Measurements from ENCODE around the gene OPN1SW.
A peak's percentile ranks its signal among the peaks of the same experiment; 100 is the strongest.

OPN1SW gene

GRCh38 chr7:128792471-128793180, 17.0 kb upstream of the OPN1SW start:
- no peak for DNase-seq

DNA sequence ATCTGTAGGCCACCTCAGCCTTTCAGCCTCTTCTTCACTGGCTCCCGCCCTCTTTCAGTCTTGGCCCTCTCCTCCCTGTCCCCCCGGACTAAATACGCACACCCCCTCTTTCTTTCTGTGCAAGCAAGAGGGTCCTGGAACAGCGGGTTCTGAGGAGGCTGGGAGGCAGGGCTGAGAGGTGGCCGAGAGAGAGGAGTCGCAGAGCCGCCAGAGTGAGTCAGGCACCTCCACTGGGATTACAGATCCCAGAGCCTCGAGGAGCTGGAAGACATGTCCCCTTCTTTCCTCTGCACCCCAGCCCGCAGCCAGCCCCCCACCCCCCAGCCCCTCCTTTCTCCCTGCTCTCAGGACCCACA, 16.4 kb upstream of the OPN1SW start:
- no peak for DNase-seq

DNA sequence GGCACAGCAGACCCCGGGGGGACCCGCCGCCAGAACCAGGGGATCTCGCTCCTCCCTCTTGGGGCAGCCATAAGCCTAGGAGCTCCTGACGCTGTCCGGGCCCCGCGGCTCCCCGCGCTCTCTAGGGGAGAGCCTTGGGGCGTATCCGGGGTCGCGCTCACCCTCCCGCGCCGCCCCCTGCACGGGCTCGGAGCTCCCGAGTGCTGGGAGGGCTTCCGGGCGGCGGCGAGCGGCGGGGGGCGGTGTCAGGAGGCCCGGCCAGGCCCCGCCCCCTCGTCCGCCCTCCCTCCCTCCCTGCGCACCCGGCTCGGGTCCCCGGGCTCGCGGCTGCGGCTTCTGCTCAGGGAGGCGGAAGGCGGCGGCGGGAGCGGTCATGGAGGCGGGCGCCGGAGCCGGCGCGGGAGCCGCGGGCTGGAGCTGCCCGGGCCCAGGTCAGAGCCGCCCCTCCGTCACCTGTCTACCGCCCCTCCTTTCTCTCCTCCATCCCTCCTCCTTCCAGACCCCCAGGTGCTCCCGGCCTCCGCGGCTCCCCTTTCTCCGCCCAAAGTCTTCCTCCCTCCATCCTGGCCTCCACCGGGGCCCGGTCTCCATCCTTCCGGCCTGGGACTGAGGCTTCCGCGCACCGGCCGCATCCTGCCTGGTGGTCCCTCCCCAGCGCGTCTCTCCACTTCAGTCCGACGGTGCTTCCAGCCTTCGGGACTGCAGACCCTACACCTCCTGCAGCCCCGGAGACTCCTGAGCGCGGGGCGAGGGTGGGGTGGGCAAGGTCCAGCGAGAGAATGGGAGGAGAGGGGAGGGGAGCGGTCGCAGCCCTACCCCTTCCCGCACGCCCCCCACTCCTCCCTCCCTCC, 15.8 kb upstream of the OPN1SW start, which contains the start of gene CCDC136:
Gene CCDC136, plus strand, starts transcription at position 848 of the 851 bp plus-strand sequence. CDS start 444 bp downstream, outside the sequence.
- peak in 1 of 2 experiments; percentile 24 for DNase-seq

DNA sequence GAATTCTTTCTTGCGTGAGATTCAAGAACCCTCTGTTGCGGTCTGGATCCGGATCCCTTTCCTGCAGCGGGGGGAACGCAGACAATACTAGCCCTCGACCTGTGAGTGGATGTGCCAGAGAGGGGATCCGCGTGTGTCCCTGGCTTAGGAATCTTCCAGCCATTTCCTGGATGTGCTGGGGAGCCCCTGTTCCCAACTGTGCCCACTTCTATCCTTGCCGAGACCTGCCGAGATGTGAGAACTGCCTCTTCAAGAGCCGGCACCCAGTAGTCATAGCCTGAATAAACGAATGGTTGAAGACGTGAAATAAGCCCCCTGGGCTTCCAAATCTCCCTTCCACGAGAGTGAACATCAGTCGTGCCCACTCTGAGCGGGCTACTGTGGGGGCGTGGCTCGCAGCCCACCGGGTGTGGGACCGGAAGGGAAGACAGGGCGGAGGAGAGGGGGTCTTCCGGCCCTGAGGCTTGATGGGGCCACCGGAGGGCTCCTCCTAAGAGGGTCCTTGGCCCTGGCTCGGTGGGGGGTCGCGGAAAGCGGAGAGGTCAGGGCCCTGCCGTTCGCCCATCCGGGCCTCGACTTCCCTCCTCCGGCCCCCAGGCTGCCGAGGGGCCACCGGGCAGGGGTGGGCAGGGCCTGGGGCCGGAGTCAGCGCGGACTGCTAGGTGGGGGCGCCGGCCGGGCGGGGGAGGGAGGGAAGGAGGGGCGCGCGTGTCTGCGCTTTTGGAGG, 14.9 kb upstream of the OPN1SW start:
- DNase-seq, result no peak

- DNase-seq, result no peak
Measured at GRCh38 chr7:128788446-128789412, 13.1 kb upstream of the OPN1SW start.

DNA sequence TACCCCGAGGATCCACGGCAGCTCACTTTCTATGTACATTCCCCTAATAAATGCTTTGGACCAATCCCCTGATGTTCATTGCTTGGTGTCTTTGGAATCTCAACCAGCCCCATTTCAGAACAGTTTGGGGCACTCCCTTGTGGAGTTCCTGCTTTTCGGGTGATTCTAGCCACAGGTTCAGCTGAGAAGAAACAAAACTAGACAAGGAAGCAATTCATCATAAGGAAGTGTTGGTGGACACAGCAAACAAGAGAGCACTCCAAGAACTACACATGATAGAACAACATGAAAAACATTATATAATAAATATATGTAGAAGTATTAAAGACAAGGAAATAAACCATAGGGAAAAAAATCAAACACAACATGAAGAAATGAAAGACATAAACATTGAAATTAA, 10.1 kb upstream of the OPN1SW start:
- no peak for DNase-seq

DNA sequence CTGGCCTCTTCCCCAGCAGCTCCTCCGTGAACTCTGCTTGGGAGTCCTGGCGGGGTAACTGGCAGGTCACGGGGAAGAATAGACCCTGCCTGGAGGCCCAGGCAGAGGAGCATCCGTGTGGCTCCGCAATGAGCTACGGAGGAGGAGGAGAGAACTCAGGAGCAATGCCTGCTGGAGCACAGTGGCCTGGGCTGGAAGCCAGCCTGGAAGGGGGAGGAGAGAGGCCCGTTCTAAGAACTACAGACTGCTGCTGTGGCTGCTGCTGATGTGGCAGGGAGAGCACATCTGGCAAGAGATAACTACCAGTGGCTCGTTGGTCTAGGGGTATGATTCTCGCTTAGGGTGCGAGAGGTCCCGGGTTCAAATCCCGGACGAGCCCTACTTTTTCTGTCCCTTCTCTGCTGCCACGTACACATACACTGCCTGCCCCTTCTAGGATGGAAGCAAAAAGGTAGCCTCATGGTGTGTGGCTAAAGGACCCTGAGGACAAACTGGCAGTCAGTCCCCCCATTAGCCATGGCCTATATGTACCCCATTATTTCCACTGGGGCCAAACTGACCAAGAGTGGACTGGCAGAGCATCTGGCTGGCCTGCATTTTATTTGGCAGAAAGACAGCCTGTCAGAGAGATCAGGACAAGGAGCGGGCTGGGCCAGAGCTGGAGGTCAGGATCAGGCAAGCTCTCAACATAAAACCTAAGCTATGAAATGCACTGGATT, 7.7 kb upstream of the OPN1SW start:
- no peak for DNase-seq

GRCh38 chr7:128781851-128782250, 6.3 kb upstream of the OPN1SW start:
- no peak for DNase-seq

DNA sequence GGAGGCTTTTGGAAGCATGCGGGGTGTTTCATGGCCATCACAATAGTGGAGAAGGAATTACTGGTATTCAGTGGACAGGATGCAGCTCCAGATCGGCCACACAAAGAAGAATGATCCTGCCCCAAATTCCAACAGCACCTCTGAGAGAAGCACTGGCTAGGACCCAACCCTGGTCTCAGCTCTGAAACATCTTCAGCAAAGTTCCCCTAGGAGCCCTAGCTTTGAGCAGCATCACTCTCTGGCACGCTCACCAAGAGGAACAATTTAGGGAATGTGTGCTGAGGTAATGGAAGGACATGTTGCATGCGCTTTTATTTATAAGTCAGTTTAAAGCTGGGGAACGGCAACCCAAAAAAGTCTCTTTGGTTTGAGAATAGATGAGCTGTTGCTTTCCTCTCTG, 5.5 kb upstream of the OPN1SW start:
- DNase-seq, result no peak

- no peak for DNase-seq
Measured at GRCh38 chr7:128778946-128779345, 3.4 kb upstream of the OPN1SW start.

- no peak for DNase-seq
Measured at GRCh38 chr7:128777156-128778123, 1.8 kb upstream of the OPN1SW start.

DNA sequence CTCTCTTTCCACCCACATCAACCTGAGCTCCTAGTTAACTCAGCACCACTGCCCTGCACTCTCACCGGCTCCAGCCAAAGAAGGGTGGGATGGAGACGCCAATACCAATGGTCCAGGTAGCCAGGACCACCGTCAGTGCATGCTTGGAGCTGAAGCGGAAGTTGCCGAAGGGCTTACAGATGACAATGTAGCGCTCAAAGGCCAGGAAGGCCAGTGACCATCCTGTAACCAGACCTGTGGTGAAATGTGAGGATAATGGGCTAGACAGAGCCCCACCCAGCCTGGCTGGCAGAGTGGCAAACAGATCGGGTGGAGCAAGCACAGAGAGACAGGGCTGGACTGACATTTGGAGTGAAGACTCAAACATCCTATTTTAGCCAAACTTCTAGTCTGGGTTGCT, 673 bp downstream of the OPN1SW start:
- DNase-seq, result no peak

GRCh38 chr7:128774029-128774689, 1.4 kb downstream of the OPN1SW start:
- no peak for DNase-seq

GRCh38 chr7:128773604-128774003, 2.0 kb downstream of the OPN1SW start:
- no peak for DNase-seq

DNA sequence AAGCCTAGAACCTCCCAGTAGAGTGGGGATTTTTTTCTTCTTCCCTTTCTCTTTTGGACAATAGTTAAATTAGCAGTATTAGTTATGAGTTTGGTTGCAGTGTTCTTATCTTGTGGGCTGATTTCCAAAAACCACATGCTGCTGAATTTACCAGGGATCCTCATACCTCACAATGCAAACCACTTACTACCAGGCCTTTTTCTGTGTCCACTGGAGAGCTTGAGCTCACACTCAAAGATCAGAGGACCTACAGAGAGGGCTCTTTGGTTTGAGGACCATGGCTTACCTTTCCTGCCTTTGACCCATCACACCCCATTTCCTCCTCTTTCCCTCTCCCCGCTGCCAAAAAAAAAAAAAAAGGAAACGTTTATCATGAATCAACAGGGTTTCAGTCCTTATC, 5.4 kb downstream of the OPN1SW start:
- no peak for DNase-seq

DNA sequence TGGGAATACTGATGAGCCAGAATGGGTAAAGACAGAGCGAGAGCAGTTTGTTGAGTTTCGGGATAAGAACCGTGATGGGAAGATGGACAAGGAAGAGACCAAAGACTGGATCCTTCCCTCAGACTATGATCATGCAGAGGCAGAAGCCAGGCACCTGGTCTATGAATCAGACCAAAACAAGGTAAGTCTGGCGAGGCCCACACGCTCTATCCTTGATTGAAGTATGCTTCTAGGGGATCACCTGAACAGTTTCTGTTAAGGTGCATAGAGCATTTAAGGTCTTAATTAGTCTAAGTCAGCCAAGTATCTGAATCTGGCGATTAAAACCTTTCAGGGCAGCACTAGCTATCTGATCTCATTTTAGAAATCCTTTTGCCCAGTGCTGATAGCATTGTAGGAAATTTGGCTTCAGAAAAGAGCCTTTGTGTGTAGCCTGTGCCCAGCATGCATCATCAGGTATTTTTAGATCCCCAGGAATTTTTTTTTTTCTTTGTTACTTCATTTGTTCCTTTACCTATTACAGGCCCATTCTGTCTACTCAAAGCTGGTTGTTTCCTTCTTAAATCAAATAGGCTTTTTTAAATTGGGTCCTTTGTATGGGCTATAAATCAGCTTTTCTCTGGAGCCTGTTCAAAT, 8.0 kb downstream of the OPN1SW start:
- DNase-seq, result no peak

- DNase-seq, result no peak
Measured at GRCh38 chr7:128763541-128763940, 12.1 kb downstream of the OPN1SW start.

GRCh38 chr7:128759242-128759641, 16.4 kb downstream of the OPN1SW start:
- no peak for DNase-seq

- no peak for DNase-seq
Measured at GRCh38 chr7:128758553-128758952, 17.0 kb downstream of the OPN1SW start.
